PC-3 (cell line): ENCODE results near the gene MIP. TPM values are rescaled to one million over a fixed set of nuclear protein-coding genes. Genes with fewer than 3 reads are reported as not detected.
A peak's percentile ranks its signal among the peaks of the same experiment; 100 is the strongest.
"Not testable (repeated sequence)": the region's sequence is repeated elsewhere in the genome, so short reads cannot be mapped to it uniquely, and the experiment has no call there.

Experiments used
- ATAC-seq: fragments of 200-7000 bp; cut with Tn5 transposase; 2 replicates; pipeline ENCODE4 v1.9.1; 2020; ENCODE audit warnings: mild to moderate bottlenecking, moderate library complexity
- Bru-seq: library from RNA; stranded (reverse); fragments of 400-500 nt; gene quantifications from one replicate; lab custom pipeline; 2021; lab: Mats Ljungman, UMichigan
- BruChase-seq, 2 experiments: library from RNA; stranded (reverse); fragments of 400-500 nt; gene quantifications; one replicate each; lab custom pipeline; 2021; lab: Mats Ljungman, UMichigan
- BruUV-seq: library from RNA; stranded (reverse); fragments of 400-500 nt; replicated peaks from 2 replicates; lab custom pipeline; 2021; lab: Mats Ljungman, UMichigan
- CTCF ChIA-PET: fragments of 300-600 bp; sonication (Branson Sonifier 250); formaldehyde crosslinking; loops from one replicate; lab custom pipeline; 2022; ENCODE audit warnings: antibody characterized with exemption; lab: Charles Lee
- POLR2A ChIA-PET: fragments of 300-600 bp; sonication (Branson Sonifier 250); formaldehyde crosslinking; loops from one replicate; lab custom pipeline; 2022; ENCODE audit warnings: antibody characterized with exemption; ENCODE audit not compliant: unreplicated experiment; lab: Charles Lee
- DNase-seq: peaks from one replicate; pipeline ENCODE4 v3.0.0-alpha.2; 2015
- H2AFZ ChIP-seq: fragments of 300-600 bp; sonication (generic); 2 replicates; pipeline ENCODE4 v1.6.0; 2016; ENCODE audit warnings: antibody characterized with exemption, low read length
- H3F3A ChIP-seq: fragments of 300-600 bp; sonication (generic); one replicate; pipeline ENCODE4 v1.6.0; 2017; ENCODE audit warnings: antibody characterized with exemption, low read length, control low read depth, mild to moderate bottlenecking; ENCODE audit not compliant: unreplicated experiment
- H3K27ac ChIP-seq: fragments of 300-600 bp; sonication (generic); 2 replicates; pipeline ENCODE4 v1.5.1; 2016; ENCODE audit warnings: mild to moderate bottlenecking, low read length
- H3K27me3 ChIP-seq: fragments of 300-600 bp; sonication (generic); 2 replicates; pipeline ENCODE4 v1.6.1; 2016; ENCODE audit warnings: low read length, mixed read lengths
- H3K36me3 ChIP-seq: fragments of 300-600 bp; sonication (generic); 2 replicates; pipeline ENCODE4 v1.6.1; 2016; ENCODE audit warnings: low read depth, mixed run types, low read length, mixed read lengths
- H3K4me1 ChIP-seq: fragments of 300-600 bp; sonication (generic); 2 replicates; pipeline ENCODE4 v1.5.1; 2016; ENCODE audit warnings: low read length; ENCODE audit not compliant: insufficient read depth
- H3K4me2 ChIP-seq: fragments of 300-600 bp; sonication (generic); 2 replicates; pipeline ENCODE4 v1.6.0; 2016; ENCODE audit warnings: low read length
- H3K4me3 ChIP-seq: fragments of 300-600 bp; sonication (generic); 2 replicates; pipeline ENCODE4 v1.5.1; 2016; ENCODE audit warnings: mild to moderate bottlenecking, low read length, mixed read lengths
- H3K79me2 ChIP-seq: fragments of 300-600 bp; sonication (generic); 2 replicates; pipeline ENCODE4 v1.6.1; 2017; ENCODE audit warnings: low read length, mixed read lengths
- H3K9ac ChIP-seq: fragments of 300-600 bp; sonication (generic); 2 replicates; pipeline ENCODE4 v1.6.0; 2016; ENCODE audit warnings: mild to moderate bottlenecking, low read length
- H3K9me2 ChIP-seq: fragments of 300-600 bp; sonication (generic); replicated peaks from 2 replicates; pipeline ENCODE4 v1.6.1; 2016; ENCODE audit warnings: mixed run types, low read length, mixed read lengths
- H3K9me3 ChIP-seq: fragments of 300-600 bp; sonication (generic); 2 replicates; pipeline ENCODE4 v1.6.1; 2016; ENCODE audit warnings: low read length, mixed read lengths
- H4K20me1 ChIP-seq: fragments of 300-600 bp; sonication (generic); 2 replicates; pipeline ENCODE4 v1.6.1; 2016; ENCODE audit warnings: low read length, mixed read lengths
- EZH2 ChIP-seq: fragments of 300-600 bp; sonication (generic); IDR thresholded peaks from one replicate; pipeline ENCODE4 v1.6.1; 2017; ENCODE audit warnings: antibody characterized with exemption, mild to moderate bottlenecking, low read length; ENCODE audit not compliant: unreplicated experiment
- EZH2phosphoT487 ChIP-seq: fragments of 300-600 bp; sonication (generic); IDR thresholded peaks from 2 replicates; pipeline ENCODE4 v1.6.1; 2018; ENCODE audit warnings: mild to moderate bottlenecking, antibody characterized with exemption, low read length, borderline replicate concordance
- intact Hi-C: fragments of 100-400 bp; cut with micrococcal nuclease; formaldehyde crosslinking; loops from 2 replicates; pipeline ENCODE4 v1.9.0; 2023
- long read RNA-seq: library from polyadenylated mRNA; unstranded; transcript quantifications from one replicate; pipeline ENCODE4 v2.0.0, GENCODE V29; 2021; ENCODE audit not compliant: unreplicated experiment
- total RNA-seq: library from RNA; depleted of rRNA; stranded (reverse); fragments of >200 nt; gene quantifications from 2 replicates; pipeline ENCODE4 v1.2.3, GENCODE V29; 2014; rRNA removed
- TF ChIP-seq, protein P1 (sequence below): fragments of 300-600 bp; sonication (generic); conservative IDR thresholded peaks from 2 replicates; pipeline ENCODE4 v1.5.1; 2017; ENCODE audit warnings: antibody characterized with exemption, low read depth, mild to moderate bottlenecking, low read length

Gene MIP
- total RNA-seq: not detected in 2 replicates
- Bru-seq, nascent RNA: percentile 24 among the genes with signal in this experiment
- BruChase-seq, experiment 1, labeled RNA remaining after a 6-hour chase: not detected
- BruChase-seq, experiment 2, labeled RNA remaining after a 2-hour chase: not detected
- long read RNA-seq: 0 reads

DNA sequence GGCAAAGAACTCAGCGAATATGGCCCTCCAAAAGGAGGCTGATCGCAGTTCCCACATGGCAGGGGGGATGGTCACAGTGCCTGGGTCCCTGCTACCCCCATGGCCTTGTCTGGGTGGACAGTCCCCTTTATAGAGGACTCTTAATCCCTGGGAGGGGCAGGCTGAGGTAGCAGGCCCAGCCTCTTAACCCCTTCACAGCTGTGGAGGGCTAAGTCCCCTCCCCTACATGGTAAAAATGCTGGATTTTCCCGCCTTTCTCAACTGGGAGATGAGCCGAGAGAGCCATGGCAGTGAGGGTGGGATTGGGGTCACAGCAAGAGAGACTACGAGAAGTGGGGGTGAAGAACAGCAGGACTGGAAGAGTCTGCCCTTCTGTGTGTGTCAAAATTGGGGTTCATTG, at the start of gene MIP:
MIP (minus strand) TSS at position 101 of the 400 bp plus-strand sequence; CDS start at position 57, 44 bp downstream.
- TF ChIP-seq, protein P1, sequence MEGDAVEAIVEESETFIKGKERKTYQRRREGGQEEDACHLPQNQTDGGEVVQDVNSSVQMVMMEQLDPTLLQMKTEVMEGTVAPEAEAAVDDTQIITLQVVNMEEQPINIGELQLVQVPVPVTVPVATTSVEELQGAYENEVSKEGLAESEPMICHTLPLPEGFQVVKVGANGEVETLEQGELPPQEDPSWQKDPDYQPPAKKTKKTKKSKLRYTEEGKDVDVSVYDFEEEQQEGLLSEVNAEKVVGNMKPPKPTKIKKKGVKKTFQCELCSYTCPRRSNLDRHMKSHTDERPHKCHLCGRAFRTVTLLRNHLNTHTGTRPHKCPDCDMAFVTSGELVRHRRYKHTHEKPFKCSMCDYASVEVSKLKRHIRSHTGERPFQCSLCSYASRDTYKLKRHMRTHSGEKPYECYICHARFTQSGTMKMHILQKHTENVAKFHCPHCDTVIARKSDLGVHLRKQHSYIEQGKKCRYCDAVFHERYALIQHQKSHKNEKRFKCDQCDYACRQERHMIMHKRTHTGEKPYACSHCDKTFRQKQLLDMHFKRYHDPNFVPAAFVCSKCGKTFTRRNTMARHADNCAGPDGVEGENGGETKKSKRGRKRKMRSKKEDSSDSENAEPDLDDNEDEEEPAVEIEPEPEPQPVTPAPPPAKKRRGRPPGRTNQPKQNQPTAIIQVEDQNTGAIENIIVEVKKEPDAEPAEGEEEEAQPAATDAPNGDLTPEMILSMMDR: no peak
- no peak for TF ChIP-seq EZH2phosphoT487
- no peak for TF ChIP-seq EZH2
- Histone ChIP-seq H2AFZ (no peak within 1 kb of the TSS), H3K9me3 (no peaks in the 10 kb centered on the region), H3K4me2 (no peak within 1 kb of the TSS), H3K9ac (no peak within 1 kb of the TSS), H3K36me3 (no peaks in the 10 kb centered on the region), H3K79me2 (no peaks in the 10 kb centered on the region), H4K20me1 (no peaks in the 10 kb centered on the region), H3K4me3 (no peak within 1 kb of the TSS), H3K27ac (no peak within 1 kb of the TSS), H3K9me2 (no peaks in the 10 kb centered on the region), H3K4me1 (peaks cover 4% of the 10 kb centered on the region), H3K27me3 (no peaks in the 10 kb centered on the region), H3F3A (no peaks in the 10 kb centered on the region)
- intact Hi-C loops: no loop called here
- no TSS peak for BruUV-seq
- ATAC-seq: no peak
- CTCF ChIA-PET: no interaction called here
- DNase-seq: no peak
- POLR2A ChIA-PET: no interaction called here

DNA sequence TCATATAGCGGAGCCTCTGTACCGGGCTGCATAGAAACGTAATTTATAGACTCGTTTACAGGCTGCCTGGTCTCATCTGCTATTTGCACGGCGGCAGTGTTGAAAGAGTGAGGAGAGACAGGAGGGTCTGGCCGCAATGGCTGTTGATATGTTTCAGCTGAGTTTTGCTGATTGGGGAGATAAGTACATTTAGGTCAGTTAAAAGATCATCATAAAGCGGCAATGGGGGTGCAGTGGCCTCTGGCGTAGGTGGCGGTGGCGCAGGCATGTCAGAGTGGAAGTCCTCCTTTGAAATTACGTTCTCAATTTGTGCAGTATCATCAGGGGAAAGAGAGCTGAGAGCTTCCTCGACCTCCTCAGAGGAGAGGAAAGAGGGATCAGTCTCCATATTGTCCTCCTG, 45.4 kb upstream of the MIP start:
- BruUV-seq, H3K27ac ChIP-seq, POLR2A ChIA-PET, H3K9ac ChIP-seq, H3K36me3 ChIP-seq, ATAC-seq, H3K79me2 ChIP-seq, H3K9me2 ChIP-seq, H3K4me3 ChIP-seq, H3K27me3 ChIP-seq, H3K9me3 ChIP-seq, H3K4me2 ChIP-seq, H2AFZ ChIP-seq, H3K4me1 ChIP-seq, H3F3A ChIP-seq, CTCF ChIA-PET, H4K20me1 ChIP-seq, DNase-seq: not testable (repeated sequence)
- intact Hi-C loops: loop anchor here (5.0 kb wide), 1 partner anchor 92 kb away; no protein-coding TSS in a partner anchor

DNA sequence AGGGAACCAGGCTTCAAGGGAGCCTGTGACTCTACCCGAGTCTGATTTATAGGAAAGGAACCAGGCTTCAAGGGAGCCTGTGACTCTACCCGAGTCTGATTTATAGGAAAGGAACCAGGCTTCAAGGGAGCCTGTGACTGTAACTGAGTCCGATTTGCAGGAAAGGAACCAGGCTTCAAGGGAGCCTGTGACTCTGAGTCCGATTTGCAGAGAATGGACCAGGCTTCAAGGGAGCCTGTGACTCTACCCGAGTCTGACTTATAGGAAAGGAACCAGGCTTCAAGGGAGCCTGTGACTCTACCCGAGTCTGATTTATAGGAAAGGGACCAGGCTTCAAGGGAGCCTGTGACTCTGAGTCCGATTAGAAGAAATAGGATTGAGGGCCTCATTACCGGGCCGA, 45.0 kb upstream of the MIP start:
- H3K79me2 ChIP-seq, H3K4me3 ChIP-seq, BruUV-seq, DNase-seq, H3K36me3 ChIP-seq, H3K9ac ChIP-seq, H2AFZ ChIP-seq, H3F3A ChIP-seq, H4K20me1 ChIP-seq, POLR2A ChIA-PET, CTCF ChIA-PET, H3K4me2 ChIP-seq, H3K9me2 ChIP-seq, H3K27ac ChIP-seq, H3K27me3 ChIP-seq, H3K4me1 ChIP-seq, ATAC-seq, H3K9me3 ChIP-seq: not testable (repeated sequence)
- intact Hi-C loops: loop anchor here (5.0 kb wide), 1 partner anchor 93 kb away; no protein-coding TSS in a partner anchor

DNA sequence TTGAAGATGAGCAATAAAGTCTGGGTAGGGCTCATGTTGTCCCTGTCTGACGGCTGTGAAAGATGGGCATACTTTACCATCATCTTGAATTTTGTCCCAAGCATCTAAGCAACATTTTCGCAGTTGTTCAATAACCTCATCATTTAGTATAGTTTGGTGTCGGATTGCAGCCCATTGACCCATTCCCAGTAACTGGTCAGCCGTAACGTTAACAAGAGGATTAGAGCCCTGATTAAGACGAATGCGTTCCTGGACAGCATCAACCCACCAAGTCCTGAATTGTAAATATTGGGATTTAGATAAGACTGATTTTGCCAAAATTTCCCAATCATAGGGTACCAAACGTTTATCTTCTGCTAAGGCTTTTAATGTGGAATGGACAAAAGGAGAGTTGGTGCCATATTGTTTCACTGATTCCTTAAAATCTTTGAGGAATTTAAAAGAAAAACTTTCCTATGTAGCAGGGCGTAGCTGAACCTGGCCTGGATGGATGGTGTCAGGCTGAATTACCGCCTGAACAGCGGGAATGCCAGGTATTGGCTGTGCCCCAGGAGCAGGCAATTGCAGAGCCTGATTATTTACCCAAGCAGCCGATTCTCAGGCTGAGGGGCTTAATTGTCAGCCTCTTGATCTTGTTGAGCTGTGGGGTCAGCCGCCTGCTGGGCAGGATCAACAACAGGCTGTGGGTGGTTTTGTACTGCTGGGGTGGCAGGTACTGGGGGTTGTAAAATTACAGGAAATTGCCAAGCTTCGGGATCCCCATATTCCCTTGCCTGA, 43.9 kb upstream of the MIP start:
- H3K9me2 ChIP-seq, CTCF ChIA-PET: not testable (repeated sequence)

DNA sequence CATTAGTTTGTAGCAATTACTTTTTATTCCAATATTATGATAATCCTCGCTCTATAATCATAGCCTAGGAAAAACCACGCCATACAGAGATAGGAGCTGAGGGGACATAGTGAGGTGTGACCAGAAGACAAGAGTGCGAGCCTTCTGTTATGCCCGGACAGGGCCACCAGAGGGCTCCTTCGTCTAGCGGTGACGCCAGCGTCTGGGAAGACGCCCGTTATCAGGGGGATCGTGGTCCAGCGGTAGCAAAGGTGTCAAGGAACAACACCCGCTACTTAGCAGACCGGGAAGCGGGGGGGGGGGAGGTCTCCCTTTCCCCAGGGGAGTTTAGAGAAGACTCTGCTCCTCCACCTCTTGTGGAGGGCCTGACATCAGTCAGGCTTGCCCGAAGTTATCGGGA, 42.2 kb upstream of the MIP start:
- ATAC-seq: peak; percentile 22; the same call in 1 of the 2 replicates
- peak; percentile 46 for DNase-seq
- Histone ChIP-seq H2AFZ (0 out of 2 replicates have a peak overlapping the region, but pooled peaks have one; percentile 30), H3K4me2 (0 out of 2 replicates have a peak overlapping the region, but pooled peaks have one; percentile 46)
- CTCF ChIA-PET, H3K9me2 ChIP-seq, H3K9ac ChIP-seq, H3K27ac ChIP-seq, H3K27me3 ChIP-seq, H3K9me3 ChIP-seq, H4K20me1 ChIP-seq, BruUV-seq, POLR2A ChIA-PET, H3K4me3 ChIP-seq, H3K36me3 ChIP-seq, H3K79me2 ChIP-seq, H3K4me1 ChIP-seq, H3F3A ChIP-seq: not testable (repeated sequence)
- intact Hi-C loops: loop anchor here (5.0 kb wide), 1 partner anchor 96 kb away; no protein-coding TSS in a partner anchor

More for the DNA sequence above, 43.9 kb upstream of the MIP start:
- H3K27ac ChIP-seq, H3K4me2 ChIP-seq, H3K79me2 ChIP-seq, H3K9ac ChIP-seq, POLR2A ChIA-PET, H3K4me3 ChIP-seq, H4K20me1 ChIP-seq, H2AFZ ChIP-seq, ATAC-seq, H3F3A ChIP-seq, H3K9me3 ChIP-seq, DNase-seq, H3K36me3 ChIP-seq, H3K4me1 ChIP-seq, BruUV-seq, H3K27me3 ChIP-seq: not testable (repeated sequence)
- intact Hi-C loops: loop anchor here (5.0 kb wide), 1 partner anchor 94 kb away; no protein-coding TSS in a partner anchor
